Stimulated activated CD8-positive, alpha-beta memory T cell treated with anti-CD3 and anti-CD28 coated beads, Interleukin-15, amount 100 ng/mL, for 48 hours (primary cell): Measurements from ENCODE around the gene RPP30.
"Not testable (repeated sequence)": the region's sequence is repeated elsewhere in the genome, so short reads cannot be mapped to it uniquely, and the experiment has no call there.

ENCODE experiments used
- DNase-seq, 2 donors: peaks; one replicate each; pipeline ENCODE4 v3.0.0-alpha.2; 2020; ENCODE audit warnings: low read depth in 2 of 2

The RPP30 gene

GRCh38 chr10:90939648-90940047 lies 67.9 kb downstream of the RPP30 start:
- DNase-seq = no peak

- DNase-seq = not testable (repeated sequence)
These were observed 71.2 kb downstream of the RPP30 start for GRCh38 chr10:90942980-90943379.

DNA sequence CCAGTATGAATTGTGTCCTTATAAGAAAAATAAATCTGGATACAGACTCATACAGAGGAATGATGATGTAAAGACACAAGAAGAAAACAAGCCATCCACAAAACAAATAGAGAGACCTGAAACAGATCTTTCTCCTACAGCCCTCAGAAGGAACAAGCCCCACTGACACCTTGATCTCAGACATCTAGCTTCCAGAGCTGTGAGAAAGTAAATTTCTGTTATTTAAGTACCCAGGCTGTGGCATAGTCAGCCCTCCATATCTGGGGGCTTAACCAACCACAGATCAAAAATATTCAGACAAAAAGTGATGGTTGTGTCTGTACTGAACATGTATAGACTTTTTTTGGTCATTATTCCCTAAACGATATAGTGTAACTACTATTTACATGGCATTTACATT lies 73.0 kb downstream of the RPP30 start:
- no peak for DNase-seq

GRCh38 chr10:90945491-90946070 lies 73.8 kb downstream of the RPP30 start:
- DNase-seq = no peak

DNA sequence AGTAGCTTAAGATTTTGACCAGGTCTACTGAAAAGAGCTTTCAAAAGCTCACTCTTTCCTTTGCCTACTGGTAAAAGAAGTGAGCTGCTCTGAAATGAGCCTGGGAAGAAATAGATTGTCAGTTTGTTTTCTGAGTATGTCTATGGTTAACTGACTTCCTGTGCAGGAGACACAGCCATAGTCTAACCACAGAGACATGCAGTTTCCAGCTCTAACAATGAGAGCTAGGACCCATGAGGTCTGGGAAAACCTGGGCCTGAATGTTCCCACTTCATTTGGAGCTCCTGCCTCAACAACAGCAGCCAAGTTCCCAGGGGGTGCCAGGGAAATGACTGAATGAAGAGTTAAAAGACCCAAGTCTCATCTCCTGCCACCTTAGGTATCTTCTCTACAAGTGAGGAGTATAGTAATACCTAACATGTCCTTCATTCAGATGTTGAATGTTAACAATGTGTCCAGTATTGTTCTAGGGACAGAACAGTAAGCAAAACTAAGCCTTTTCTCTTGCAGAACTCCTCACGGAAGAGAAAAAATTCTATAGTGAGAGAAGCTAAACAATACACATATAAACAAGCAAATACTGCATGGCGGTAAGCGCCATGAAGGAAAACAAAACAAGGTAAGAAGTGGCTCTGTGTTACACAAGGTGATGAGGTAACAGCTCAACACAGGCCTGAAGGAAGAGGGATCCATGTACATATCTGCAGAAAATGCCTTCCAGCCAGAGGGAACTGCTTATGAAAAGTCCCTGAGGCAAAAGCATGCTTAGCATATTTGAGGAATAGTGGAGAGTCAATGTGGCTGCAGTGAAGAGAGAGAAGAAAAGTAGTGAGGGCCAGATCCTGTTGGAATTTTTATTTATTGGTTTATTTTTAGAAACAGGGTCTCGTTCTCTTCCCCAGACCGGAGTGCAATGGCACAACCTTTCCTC lies 75.5 kb downstream of the RPP30 start:
- DNase-seq = no peak
